Tibial artery (tissue), 4 donors: ENCODE results near the gene ASAP2.

ENCODE experiments used
- DNase-seq, 2 donors: peaks; one replicate each; pipeline ENCODE4 v3.0.0-alpha.2; 2019
- H3K27ac ChIP-seq, 2 donors: fragments of 200-600 bp; sonication (generic) in 1 of 2; 1 replicate in 1 of 2; 2 replicates in 1 of 2; pipeline ENCODE4 v1.5.1; 2018 to 2019; ENCODE audit warnings: mild to moderate bottlenecking in 1 of 2
- H3K27me3 ChIP-seq, 2 donors: fragments of 200-600 bp; sonication (generic) in 1 of 2; one replicate each; pipeline versions ENCODE4 v1.5.1 to v1.6.0; 2016 to 2019
- H3K36me3 ChIP-seq, 3 donors: fragments of 200-600 bp; sonication (generic) in 2 of 3; one replicate each; pipeline ENCODE4 v1.5.1; 2016 to 2019; ENCODE audit warnings: mild to moderate bottlenecking in 2 of 3
- H3K4me1 ChIP-seq, 4 donors: fragments of 200-600 bp; sonication (generic) in 2 of 4; 1 replicate in 3 of 4; 2 replicates in 1 of 4; pipeline ENCODE4 v1.5.1; 2016 to 2019
- H3K4me3 ChIP-seq, 2 donors: fragments of 200-600 bp; sonication (generic) in 1 of 2; 1 replicate in 1 of 2; 2 replicates in 1 of 2; pipeline ENCODE4 v1.5.1; 2018 to 2019; ENCODE audit warnings: mild to moderate bottlenecking in 2 of 2
- H3K9me3 ChIP-seq, 3 donors: fragments of 200-600 bp; sonication (generic) in 1 of 3; one replicate each; pipeline ENCODE4 v1.5.1; 2016 to 2019
- CTCF ChIP-seq, 2 experiments: fragments of 200-600 bp in 1 of 2; fragments of 450-650 bp in 1 of 2; IDR thresholded peaks; one replicate each; pipeline ENCODE4 v1.5.1; 2017 to 2019; ENCODE audit warnings: antibody characterized with exemption in 2 of 2, mild to moderate bottlenecking in 1 of 2, moderate library complexity in 1 of 2
- intact Hi-C: fragments of 100-400 bp; cut with DNase I; formaldehyde crosslinking; loops from one replicate; pipeline ENCODE4 v1.15.0; 2023; ENCODE audit warnings: low total_unique reads

The ASAP2 gene

GRCh38 chr2:9205963-9206948 lies at the start of gene ASAP2:
ASAP2 (plus strand) TSS chr2:9206812; CDS start chr2:9207105, 293 bp downstream.
- H3K27me3 ChIP-seq, result no peaks in the 10 kb centered on the region
- intact Hi-C loops, result loop anchor here (2.0 to 10.0 kb wide), 2 partner anchors 59 to 129 kb away; no protein-coding TSS in a partner anchor

GRCh38 chr2:9158786-9159779 lies 47.5 kb upstream of the ASAP2 start:
- intact Hi-C loops, result no loop called here
- no peak overlapping the region for H3K27ac ChIP-seq
- H3K36me3 ChIP-seq, result no peaks in the 10 kb centered on the region
- no peak overlapping the region for H3K4me3 ChIP-seq
- DNase-seq, result no peak
- no peaks in the 10 kb centered on the region for H3K27me3 ChIP-seq
- peaks cover 0 to 19% (median 10%) of the 10 kb centered on the region in 4 donors for H3K4me1 ChIP-seq
- no peaks in the 10 kb centered on the region for H3K9me3 ChIP-seq
- TF ChIP-seq CTCF (IDR thresholded peaks at IDR 0.05), result no peak

More at GRCh38 chr2:9205963-9206948, at the start of gene ASAP2:
- H3K4me1 ChIP-seq, result peaks cover 0 to 37% (median 10%) of the 10 kb centered on the region in 4 donors
- H3K9me3 ChIP-seq, result no peaks in the 10 kb centered on the region
- peak; percentile 76 to 83 for TF ChIP-seq CTCF (IDR thresholded peaks at IDR 0.05)
- H3K36me3 ChIP-seq, result no peaks in the 10 kb centered on the region
- H3K27ac ChIP-seq, result peak within 1 kb of the TSS; percentile 91 to 94
- H3K4me3 ChIP-seq, result peak within 1 kb of the TSS; percentile 95
- peak; percentile 68 to 83 for DNase-seq

GRCh38 chr2:9160732-9161131 lies 45.9 kb upstream of the ASAP2 start:
- no peaks in the 10 kb centered on the region for H3K9me3 ChIP-seq
- peaks cover 0 to 33% (median 15%) of the 10 kb centered on the region in 4 donors for H3K4me1 ChIP-seq
- intact Hi-C loops, result no loop called here
- TF ChIP-seq CTCF (IDR thresholded peaks at IDR 0.05), result no peak
- H3K4me3 ChIP-seq, result no peak overlapping the region
- no peak overlapping the region for H3K27ac ChIP-seq
- no peaks in the 10 kb centered on the region for H3K36me3 ChIP-seq
- no peak for DNase-seq
- no peaks in the 10 kb centered on the region for H3K27me3 ChIP-seq

- no peak for TF ChIP-seq CTCF (IDR thresholded peaks at IDR 0.05)
- H3K27ac ChIP-seq, result peak overlapping the region; percentile 42 to 77
- H3K4me3 ChIP-seq, result peak overlapping the region in 1 of 2 donors; percentile 15
- intact Hi-C loops, result no loop called here
- no peak for DNase-seq
- H3K36me3 ChIP-seq, result no peaks in the 10 kb centered on the region
- H3K9me3 ChIP-seq, result no peaks in the 10 kb centered on the region
- peaks cover 0 to 41% (median 15%) of the 10 kb centered on the region in 4 donors for H3K4me1 ChIP-seq
- no peaks in the 10 kb centered on the region for H3K27me3 ChIP-seq
Observed at GRCh38 chr2:9162841-9163240, 43.8 kb upstream of the ASAP2 start.
